NCI-H82 (cell line): ENCODE measurements around the gene SLC26A11.

Experiments
- DNase-seq: peaks from one replicate; lab custom pipeline; 2025; lab: John Stamatoyannopoulos, UW

The SLC26A11 gene

DNA sequence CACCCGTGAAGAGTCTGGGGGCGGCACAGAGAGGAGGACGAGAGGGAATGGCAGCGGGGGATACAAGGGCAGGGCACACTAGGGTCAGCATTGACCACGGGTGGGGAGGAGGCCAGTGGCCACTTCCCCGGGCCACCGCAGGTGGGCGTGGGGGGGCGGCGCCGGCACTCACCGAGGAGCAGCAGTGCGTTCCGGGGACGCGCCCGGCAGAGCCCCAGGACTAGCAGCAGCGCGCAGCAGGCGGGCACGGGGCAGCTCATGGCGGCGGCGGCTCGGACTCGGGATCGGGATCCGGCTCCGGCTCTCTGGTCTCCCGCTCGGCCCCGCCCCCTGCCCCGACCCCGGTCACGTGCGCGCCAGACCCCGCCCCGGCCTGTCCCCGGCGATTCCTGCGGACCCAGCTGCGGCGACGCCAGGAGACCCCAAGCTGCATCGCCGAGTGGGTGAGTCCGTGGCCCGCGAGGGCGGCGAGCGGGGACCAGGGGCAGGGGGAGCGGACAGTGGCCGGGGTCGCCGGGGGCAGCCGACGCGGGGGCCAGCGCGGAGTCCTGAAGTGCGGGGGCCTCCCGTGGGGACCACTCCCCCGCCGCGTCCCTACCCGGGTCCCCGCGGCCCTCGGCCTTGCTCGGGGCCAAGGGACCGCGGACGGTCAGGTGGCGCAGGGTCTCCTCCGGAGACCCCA lies at the start of gene SLC26A11, which contains the start of gene SGSH:
SLC26A11 (plus strand) TSS at position 374 of the 682 bp plus-strand sequence. CDS start 1,134 bp downstream, outside the sequence.
SGSH (minus strand) TSS at position 280 of the 682 bp plus-strand sequence; CDS start at position 260, 20 bp downstream.
- DNase-seq: peak; percentile 86

DNA sequence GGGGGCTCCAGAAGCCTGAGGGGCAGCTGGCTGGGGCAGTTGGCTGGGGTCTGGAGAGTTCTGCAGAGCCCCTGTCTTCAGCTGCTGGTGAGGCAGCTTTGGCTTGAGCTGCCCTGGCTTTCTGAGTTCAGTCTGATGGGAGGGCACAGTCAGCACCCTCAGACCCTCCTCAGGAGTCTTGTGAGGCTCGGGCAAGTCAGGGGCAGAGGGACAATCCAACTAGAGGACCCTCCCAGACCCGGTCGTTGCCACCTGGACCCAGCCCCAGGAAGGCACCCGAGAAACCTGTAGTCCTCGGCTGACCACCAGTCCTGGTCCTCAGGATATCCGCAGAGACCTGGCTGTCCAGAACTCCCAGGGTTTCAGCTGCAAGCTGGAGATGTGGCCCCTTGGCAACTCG lies 48.5 kb upstream of the SLC26A11 start:
- no peak for DNase-seq

DNA sequence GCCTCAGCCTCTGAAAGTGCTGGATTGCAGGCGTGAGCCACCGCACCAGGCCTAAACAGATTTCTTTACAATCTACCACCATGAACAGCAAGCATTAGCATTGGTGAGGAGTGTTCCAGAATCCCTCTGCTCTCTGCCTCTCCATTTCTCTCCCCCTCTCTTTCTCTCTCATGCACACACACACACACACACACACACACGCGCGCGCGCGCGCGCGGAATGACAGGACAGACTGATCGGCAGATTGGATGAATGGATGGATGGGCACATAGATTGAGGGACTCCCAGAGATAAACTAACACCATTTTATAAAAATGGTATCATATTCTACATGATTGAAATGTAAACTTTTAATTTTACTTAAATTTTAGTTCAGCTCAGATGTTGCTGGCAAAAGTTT lies 47.1 kb upstream of the SLC26A11 start:
- DNase-seq: no peak

DNA sequence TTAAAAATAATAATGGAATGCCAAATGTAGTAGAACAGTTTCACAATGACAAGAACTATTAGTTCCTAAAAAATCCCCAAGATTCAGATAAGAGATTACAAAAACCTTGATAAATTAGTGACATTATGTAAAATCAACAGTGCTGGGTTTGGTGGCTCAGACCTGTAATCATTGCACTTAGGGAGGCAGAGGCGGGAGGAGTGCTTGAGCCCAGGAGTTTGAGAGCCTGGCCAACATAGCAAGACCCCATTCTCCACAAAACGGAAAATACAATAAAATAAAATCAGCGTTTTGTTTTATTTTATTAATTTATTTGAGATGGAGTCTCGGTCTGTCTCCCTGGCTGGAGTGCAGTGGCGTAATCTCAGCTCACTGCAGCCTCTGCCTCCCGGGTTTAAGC lies 46.3 kb upstream of the SLC26A11 start:
- no peak for DNase-seq

GRCh38 chr17:80176757-80177156 lies 43.5 kb upstream of the SLC26A11 start:
- DNase-seq: no peak

DNA sequence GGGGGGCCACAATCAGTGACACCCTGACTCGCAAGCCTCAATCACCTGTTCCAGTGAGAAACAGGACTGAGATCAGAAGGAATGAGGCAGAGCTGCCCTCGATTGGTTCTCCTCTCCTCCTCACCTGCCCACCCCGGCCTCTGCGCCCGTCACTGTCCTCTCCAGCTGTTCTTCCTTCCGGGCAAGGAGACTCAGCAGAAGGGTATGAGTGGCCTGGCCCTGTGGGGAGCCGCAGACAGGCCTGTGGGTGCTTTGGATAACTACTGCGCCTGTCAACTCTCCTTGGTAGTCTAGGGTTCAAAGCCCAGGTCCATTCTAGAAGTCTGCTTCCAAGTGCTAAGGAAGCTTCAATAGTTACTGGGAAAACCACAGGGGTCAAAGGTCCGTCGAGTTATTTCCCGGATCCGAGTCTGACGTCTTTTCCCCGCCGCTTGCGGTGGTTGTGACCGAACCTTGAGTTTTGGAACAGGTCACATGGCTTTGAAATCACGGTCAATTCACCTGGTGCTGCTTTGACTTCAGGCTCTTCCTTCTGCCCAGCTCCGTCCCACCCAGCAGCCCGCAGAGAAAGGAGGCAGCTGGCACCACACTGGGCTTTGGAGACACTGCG lies 42.1 kb upstream of the SLC26A11 start:
- no peak for DNase-seq

DNA sequence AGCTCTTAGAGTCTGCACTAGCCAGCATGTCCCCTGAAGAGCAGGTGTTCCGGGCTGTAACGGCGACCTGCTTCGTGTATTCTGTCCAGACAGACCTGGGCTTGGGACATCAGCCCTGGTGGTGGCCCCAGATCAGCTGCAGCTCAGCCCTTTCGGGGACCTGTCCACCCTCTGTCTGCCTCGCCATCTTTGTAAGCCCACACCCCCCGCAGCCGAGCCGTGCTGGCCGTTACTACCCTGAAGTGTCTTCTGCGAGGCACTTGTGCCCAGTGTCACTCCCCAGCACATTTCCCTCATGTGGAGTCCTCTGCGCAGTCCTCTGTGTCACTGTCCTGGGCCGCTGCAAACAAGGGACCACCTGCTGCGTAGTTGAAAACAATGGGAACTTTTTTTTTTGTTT lies 40.0 kb upstream of the SLC26A11 start:
- DNase-seq: no peak

DNA sequence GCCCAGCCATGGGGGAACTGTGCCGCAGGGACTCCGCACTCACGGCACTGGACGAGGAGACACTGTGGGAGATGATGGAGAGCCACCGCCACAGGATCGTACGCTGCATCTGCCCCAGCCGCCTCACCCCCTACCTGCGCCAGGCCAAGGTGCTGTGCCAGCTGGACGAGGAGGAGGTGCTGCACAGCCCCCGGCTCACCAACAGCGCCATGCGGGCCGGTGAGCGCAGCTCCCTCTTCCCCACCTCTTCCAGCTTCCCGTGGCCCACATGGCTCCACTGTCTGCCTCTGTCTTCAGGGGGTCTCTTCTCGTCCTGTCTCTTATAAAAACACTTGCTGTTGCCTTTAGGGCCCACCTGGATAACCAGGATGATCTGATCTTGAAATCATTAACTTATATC lies 38.8 kb upstream of the SLC26A11 start:
- no peak for DNase-seq

GRCh38 chr17:80182118-80182844 lies 37.9 kb upstream of the SLC26A11 start:
- no peak for DNase-seq

- no peak for DNase-seq
These were observed 37.4 kb upstream of the SLC26A11 start for GRCh38 chr17:80182845-80183223.

- DNase-seq: no peak
These were observed 36.4 kb upstream of the SLC26A11 start for GRCh38 chr17:80183581-80184422.

DNA sequence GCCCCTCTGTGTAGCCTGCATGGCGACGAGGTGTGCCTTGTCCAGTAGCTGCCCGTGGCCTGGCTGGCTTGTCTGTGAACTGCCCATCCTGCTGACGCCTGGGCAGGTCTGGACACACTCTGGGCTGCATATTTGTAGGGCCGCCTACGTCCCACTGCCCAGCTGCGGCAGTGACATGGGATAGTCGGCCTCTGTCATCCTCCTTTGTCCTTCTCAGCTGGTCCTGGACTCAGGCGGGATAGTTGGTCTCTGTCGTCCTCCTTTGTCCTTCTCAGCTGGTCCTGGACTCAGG lies 35.9 kb upstream of the SLC26A11 start:
- no peak for DNase-seq

DNA sequence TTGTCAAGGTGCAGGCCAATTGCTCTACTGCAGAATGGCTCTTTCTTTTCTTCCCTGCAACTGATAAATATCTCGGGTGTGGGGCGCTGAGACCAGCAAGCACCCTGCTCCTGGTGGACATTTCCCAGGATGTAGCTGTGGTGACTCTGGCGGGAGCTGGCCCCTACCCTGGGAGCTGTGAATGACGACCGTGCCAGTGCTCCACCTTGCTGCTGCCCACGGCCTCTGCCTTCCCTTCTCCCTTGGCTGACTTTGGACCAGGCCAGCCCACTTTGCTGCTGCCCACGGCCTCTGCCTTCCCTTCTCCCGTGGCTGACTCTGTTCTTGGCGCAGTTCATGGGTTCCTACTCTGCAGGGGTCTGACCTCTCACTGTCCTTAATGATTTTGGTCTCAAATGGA lies 34.3 kb upstream of the SLC26A11 start:
- no peak for DNase-seq

- DNase-seq: no peak
These were observed 33.1 kb upstream of the SLC26A11 start for GRCh38 chr17:80187090-80187489.

GRCh38 chr17:80187515-80187941 lies 32.7 kb upstream of the SLC26A11 start:
- no peak for DNase-seq

DNA sequence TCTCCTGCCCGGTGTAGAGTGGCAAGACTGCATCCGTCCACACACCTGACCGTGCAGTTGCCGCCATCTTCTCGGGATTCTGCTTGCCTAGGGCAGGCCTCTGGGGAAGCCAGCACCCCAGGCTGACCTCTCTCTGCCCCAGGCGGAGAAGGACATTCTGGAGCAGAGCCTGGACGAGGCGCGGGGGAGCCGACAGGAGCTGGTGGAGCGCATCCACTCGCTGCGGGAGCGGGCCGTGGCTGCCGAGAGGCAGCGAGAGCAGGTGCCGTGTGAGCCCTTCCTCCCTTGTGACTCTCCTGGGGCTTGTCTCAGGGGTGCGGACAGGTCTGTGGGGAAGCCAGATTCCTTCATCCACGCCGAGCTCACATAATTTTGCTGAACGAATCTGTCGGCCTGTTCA lies 30.6 kb upstream of the SLC26A11 start:
- DNase-seq: no peak

DNA sequence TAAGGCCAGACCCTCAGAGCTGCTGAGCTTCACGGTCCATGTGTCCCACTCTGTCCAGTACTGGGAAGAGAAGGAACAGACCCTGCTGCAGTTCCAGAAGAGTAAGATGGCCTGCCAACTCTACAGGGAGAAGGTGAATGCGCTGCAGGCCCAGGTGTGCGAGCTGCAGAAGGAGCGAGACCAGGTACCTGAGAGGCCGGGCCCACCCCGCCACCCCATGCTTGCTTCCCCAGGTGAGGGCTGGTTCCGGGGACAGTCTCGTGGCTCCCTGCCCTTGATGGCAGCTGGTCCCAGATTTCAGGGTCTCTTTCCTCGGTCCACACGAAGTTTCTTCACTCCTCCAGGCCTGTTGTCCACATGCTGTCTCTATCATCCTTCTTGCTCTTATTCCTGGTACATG lies 29.5 kb upstream of the SLC26A11 start:
- DNase-seq: no peak

GRCh38 chr17:80191192-80191591 lies 29.0 kb upstream of the SLC26A11 start:
- DNase-seq: peak; percentile 17

DNA sequence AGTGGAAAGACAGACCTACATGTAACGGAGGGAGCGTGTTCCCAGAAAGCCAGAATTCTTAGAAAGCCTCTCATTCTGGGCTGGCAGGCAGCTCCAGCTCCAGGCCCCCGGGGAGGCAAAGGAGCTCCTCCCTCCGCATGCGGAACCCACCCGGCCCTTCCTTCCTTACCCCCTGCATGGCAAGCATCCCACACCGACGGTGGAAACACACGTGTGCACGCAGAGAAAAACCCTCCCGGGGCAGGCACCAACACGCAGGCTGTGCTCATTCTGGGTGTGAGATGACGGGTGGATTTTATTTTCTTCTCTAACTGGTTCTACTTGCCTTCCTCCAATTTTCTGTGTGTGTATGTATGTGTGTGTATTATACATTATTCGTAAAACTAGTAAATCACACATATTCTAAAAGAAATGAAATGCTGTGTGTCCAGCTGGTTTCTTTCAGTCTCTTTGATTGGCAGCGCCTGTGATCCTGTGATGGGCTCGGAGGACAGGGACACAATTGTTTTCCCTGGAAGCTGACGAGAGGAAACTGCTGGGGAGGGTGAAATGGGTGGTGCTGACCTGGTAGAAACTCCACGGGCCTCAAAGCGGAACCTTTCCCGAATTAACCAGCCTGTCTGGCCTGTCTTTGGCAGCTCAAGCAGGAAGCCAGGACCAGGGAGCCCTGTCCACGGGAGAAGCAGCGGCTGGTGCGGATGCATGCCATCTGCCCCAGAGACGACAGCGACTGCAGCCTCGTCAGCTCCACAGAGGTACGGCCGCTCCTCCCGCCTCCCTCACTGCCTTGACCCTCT lies 28.2 kb upstream of the SLC26A11 start:
- no peak for DNase-seq

DNA sequence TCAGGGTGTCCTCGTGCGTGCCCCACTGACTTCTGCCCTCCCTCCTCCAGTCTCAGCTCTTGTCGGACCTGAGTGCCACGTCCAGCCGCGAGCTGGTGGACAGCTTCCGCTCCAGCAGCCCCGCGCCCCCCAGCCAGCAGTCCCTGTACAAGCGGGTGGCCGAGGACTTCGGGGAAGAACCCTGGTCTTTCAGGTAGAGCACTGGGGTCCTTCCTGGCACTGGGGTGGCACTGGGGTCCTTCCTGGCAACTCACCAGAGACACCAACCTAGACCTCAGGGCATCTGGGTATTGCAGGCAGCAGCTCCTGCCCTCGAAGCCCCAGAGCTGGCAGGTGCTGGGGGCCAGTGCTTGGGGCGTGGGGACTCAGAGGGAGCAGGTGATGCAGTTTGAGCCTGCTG lies 25.1 kb upstream of the SLC26A11 start:
- DNase-seq: no peak

GRCh38 chr17:80195671-80196529 lies 24.3 kb upstream of the SLC26A11 start:
- DNase-seq: peak; percentile 40
